ENCODE measurements around the gene TMEM201. TPM values are rescaled to one million over a fixed set of nuclear protein-coding genes. Genes with fewer than 3 reads are reported as not detected.
A peak's percentile ranks its signal among the peaks of the same experiment; 100 is the strongest.

TMEM201 gene
- total and polyA plus RNA-seq, 4 donors = 1.5 to 3.5 (median 2.9) TPM

GRCh38 chr1:9651565-9652378 lies 63.1 kb downstream of the TMEM201 start, which contains the start of gene PIK3CD (continued):
- TF ChIP-seq GABPA (IDR thresholded peaks at IDR 0.05 in 1 of 2, conservative IDR thresholded peaks at IDR 0.05 in 1 of 2) (no peak), FOXA2 (IDR thresholded peaks at IDR 0.05) (no peak), RXRA (IDR thresholded peaks at IDR 0.05) (no peak), MAX (IDR thresholded peaks at IDR 0.05) (no peak), RAD21 (IDR thresholded peaks at IDR 0.05) (no peak), JUND (IDR thresholded peaks at IDR 0.05) (no peak), NR2F2 (IDR thresholded peaks at IDR 0.05) (no peak), SP1 (IDR thresholded peaks at IDR 0.05) (no peak)

GRCh38 chr1:9652379-9653209 lies 63.9 kb downstream of the TMEM201 start:
- Histone ChIP-seq H3K9me3 (ENCODE audit: control insufficient read depth in 4 of 4, low read length in 3 of 4) (no peaks in the 10 kb centered on the region), H3K4me1 (ENCODE audit: control insufficient read depth in 4 of 4, insufficient read depth in 4 of 4, low read length in 3 of 4) (peaks cover 0 to 17% (median 9%) of the 10 kb centered on the region in 4 donors), H3K36me3 (ENCODE audit: control insufficient read depth in 4 of 4, insufficient read depth in 3 of 4, low read depth in 1 of 4, low read length in 3 of 4) (no peaks in the 10 kb centered on the region), H3K27me3 (ENCODE audit: control insufficient read depth in 4 of 4, insufficient read depth in 4 of 4, low read length in 3 of 4) (peaks cover 0 to 9% (median 1%) of the 10 kb centered on the region in 4 donors), H3K27ac (ENCODE audit: low read depth in 1 of 2, low read length in 2 of 2) (peak overlapping the region; percentile 57 to 67), H3K4me3 (ENCODE audit: low read depth in 1 of 3, low read length in 3 of 3) (peak overlapping the region in 2 of 3 donors; percentile 19 to 59), H3K9ac (ENCODE audit: low read depth in 1 of 2, low read length in 2 of 2) (peak overlapping the region in 1 of 2 donors; percentile 20)
- no peak for DNase-seq (ENCODE audit: low spot score)
- TF ChIP-seq ZBTB33 (IDR thresholded peaks at IDR 0.05) = no peak
- no peak for TF ChIP-seq SP1 (IDR thresholded peaks at IDR 0.05)
- 10% methylated on average over 55 of the region's 55 CpGs for WGBS

- Histone ChIP-seq H3K4me1 (ENCODE audit: control insufficient read depth in 4 of 4, insufficient read depth in 4 of 4, low read length in 3 of 4) (peaks cover 0 to 17% (median 9%) of the 10 kb centered on the region in 4 donors), H3K9me3 (ENCODE audit: control insufficient read depth in 4 of 4, low read length in 3 of 4) (no peaks in the 10 kb centered on the region), H3K4me3 (ENCODE audit: low read depth in 1 of 3, low read length in 3 of 3) (peak overlapping the region in 1 of 3 donors; percentile 59), H3K36me3 (ENCODE audit: control insufficient read depth in 4 of 4, insufficient read depth in 3 of 4, low read depth in 1 of 4, low read length in 3 of 4) (no peaks in the 10 kb centered on the region), H3K9ac (ENCODE audit: low read depth in 1 of 2, low read length in 2 of 2) (peak overlapping the region in 1 of 2 donors; percentile 20), H3K27me3 (ENCODE audit: control insufficient read depth in 4 of 4, insufficient read depth in 4 of 4, low read length in 3 of 4) (peaks cover 0 to 9% (median 1%) of the 10 kb centered on the region in 4 donors), H3K27ac (ENCODE audit: low read depth in 1 of 2, low read length in 2 of 2) (peak overlapping the region; percentile 57 to 66)
- 42% methylated on average over 11 of the region's 11 CpGs for WGBS
- no peak for DNase-seq (ENCODE audit: low spot score)
- TF ChIP-seq ATF3 (IDR thresholded peaks at IDR 0.05) (no peak), RXRA (IDR thresholded peaks at IDR 0.05) (no peak), SP1 (IDR thresholded peaks at IDR 0.05) (no peak), TAF1 (conservative IDR thresholded peaks at IDR 0.05) (no peak), MAX (IDR thresholded peaks at IDR 0.05) (no peak), RAD21 (IDR thresholded peaks at IDR 0.05) (no peak), YY1 (IDR thresholded peaks at IDR 0.05) (no peak), FOXA2 (IDR thresholded peaks at IDR 0.05) (no peak), EGR1 (IDR thresholded peaks at IDR 0.05; ENCODE audit: low read depth in 2 of 2) (no peak), REST (IDR thresholded peaks at IDR 0.05) (no peak), HNF4G (IDR thresholded peaks at IDR 0.05) (no peak), GABPA (IDR thresholded peaks at IDR 0.05 in 1 of 2, conservative IDR thresholded peaks at IDR 0.05 in 1 of 2) (no peak), FOXA1 (IDR thresholded peaks at IDR 0.05) (no peak), ZBTB33 (IDR thresholded peaks at IDR 0.05) (no peak), HNF4A (conservative IDR thresholded peaks at IDR 0.05) (no peak), NR2F2 (IDR thresholded peaks at IDR 0.05) (no peak)
These were observed 64.4 kb downstream of the TMEM201 start for GRCh38 chr1:9653210-9653490.
